ENCODE results near the gene ARIH1.
A peak's percentile ranks its signal among the peaks of the same experiment; 100 is the strongest.

ARIH1 gene

DNA sequence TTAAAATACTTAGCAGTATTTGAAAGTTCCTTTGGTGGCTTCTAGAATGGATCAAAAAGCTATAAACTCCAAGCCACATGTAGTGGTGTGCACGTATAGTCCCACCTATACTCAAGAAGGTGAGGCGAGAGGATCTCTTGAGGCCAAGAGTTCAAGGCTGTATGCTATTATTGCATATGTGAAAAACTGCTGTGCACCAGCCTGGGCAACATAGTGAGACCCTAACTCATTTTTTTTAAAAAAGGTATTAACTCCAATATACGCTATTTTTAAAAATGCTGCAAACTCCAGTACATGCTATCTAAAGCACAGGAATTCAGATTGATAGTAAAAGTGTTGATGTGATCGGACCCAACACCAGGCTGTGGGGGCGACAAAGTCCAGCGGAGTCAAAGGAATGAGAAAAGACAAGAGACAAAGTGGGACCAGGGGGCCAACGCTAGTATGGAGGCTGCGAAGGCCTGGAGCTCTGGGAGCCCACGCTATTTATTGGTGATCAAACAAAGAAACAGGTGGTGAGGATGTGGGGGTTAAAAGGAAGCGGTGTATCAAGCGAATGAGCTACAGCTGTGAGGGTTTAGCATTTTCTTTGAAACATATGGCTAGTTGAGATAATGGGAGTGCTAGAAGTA, 66.6 kb downstream of the ARIH1 start:
- no peak for DNase-seq (ENCODE audit: low spot score)

DNA sequence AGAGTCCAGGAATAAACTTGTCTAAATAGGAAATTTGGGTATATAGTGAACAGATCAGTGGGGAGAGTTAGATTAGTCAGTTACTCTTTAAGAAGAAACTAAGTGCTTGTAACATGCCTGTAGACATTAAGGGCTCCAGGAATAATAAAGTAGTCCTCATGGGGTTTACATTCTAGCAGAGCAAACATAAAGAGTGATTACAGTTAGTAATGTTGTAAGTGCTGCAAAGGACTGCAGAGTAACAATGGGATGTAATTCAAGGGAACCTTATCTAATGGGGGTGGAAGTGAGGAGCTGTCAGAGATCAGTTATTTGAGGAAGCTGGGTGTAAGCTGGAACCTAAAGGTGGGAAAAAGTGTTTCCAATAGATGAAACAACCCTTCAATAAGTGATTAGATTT, 67.5 kb downstream of the ARIH1 start:
- no peak for DNase-seq (ENCODE audit: low spot score)

DNA sequence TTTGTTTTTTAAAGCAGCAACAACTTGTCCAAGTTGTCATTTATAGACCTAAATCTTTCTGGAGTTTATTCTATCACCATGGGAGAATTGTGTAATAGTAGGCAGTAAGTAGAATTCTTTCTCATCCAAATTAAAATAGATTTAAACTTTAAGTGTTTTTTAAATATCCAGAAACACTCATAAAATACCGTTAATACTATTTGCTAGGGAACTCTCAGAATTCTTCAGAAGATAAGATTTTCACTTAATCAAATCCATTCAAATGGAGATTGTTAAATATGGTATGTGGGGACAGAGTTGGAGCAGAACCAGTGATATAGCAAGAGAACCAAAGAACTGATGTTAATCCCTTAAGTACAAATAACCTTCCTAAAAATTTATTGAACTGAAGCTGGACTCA, 71.0 kb downstream of the ARIH1 start:
- DNase-seq (ENCODE audit: low spot score): no peak

DNA sequence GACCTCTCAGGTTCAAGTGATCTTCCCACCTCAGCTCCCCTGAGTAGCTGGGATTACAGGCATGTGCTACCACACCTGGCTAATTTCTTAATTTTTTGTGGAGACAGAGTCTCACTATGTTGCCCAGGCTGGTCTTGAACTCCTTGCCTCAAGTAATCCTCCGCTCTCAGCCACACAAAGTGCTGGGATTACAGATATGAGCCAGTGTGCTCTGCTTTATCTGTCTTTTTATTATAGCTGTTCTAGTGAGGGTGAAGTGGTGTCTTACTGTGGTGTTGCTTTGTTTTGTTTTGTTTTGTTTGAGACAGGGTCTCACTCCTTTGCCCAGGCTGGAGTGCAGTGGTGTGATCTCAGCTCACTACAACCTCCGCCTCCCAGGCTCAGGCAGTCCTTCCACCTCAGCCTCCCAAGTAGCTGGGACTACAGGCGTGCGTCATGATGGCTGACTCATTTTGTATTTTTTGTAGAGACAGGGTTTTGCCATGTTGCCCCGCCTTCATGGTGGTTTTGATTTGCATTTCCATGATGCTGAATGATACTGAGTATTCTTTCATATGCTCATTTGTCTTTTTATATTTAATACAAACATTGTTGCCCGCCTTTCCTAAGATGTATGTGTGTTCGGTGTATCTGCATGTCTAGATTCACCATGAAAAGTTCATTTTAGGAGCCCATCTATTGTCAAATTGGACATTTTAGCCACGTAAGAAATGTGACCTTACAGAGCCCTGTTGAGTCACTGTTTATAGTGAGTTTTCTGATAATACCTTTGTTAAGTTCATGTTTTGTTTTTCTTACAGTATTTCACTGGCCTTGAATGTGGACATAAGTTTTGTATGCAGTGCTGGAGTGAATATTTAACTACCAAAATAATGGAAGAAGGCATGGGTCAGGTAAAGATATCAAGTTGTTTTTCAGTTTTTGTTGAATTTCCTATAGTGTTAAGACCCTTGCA, 80.6 kb downstream of the ARIH1 start:
- DNase-seq (ENCODE audit: low spot score): no peak

DNA sequence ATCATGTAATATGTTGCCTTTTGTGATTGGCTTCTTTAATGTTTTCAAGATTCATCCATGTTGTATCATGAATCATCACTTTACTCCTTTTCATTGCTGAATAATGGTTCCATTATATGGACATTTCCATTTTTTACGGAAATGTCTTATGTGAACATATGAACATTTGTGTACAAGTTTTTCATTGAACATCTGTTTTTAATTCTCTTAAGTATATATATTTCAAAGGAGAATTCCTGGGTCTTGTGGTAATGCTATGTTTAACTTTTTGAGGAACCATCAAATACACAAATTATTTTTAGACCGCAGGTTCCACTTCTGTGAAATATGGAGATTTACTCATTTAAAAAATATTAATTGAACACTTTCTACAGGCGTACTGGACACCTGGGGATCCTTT, 85.7 kb downstream of the ARIH1 start:
- DNase-seq (ENCODE audit: low spot score): no peak

DNA sequence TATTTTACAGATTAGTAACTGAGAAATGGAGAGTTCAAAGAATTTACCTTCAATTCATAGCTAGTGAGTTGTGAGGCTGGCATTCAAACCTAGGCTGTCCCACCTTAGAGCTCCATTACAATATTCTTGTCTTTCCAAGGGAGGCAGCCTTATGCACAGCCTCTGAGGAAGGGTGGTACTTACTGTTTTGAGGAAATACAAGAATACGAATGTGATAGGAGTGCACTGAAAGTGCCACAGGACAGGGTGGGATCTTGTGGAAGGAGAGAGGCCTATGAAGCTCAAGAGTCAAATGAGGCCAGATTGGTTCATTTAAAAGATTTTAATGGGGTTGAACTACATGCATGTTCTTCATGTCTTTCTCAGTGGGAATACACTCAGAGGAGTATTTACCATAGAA, 86.3 kb downstream of the ARIH1 start:
- no peak for DNase-seq (ENCODE audit: low spot score)

DNA sequence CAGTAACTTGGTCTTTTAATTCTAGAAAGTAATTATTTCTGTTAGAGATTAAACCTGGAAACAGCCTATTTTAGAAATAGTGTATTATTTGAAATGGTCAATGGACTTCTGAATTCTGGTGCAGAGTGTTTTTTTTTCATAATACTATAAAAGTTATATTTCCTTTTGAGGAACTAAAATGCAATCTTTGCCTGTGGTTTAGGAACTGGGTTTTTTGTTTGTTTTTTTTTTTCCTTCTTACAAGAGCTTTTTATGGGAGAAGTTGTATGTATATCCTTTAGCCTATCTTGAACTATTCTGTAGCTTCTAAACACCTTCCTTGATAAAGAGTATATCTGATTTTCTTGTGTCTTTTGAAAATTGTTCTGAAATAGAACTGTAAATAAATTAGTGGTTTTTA, 88.3 kb downstream of the ARIH1 start:
- no peak for DNase-seq (ENCODE audit: low spot score)

DNA sequence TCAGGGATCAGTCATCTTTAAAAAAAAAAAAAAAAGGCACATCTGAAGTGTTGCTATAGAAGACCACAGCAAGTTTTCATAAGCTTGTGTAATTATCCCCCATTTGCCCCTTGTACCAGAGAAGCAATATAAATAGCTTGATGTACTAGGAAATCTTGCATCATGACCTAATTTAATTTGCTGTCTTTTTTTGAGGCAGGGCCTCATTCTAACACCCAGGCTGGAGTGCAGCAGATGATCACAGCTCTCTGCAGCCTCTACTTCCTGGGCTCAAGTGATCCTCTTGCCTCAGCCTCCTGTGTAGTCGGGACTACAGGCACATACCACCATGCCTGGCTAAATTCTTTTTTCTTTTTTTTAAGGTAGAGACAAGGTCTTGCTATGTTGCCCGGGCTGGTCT, 88.7 kb downstream of the ARIH1 start:
- no peak for DNase-seq (ENCODE audit: low spot score)

DNA sequence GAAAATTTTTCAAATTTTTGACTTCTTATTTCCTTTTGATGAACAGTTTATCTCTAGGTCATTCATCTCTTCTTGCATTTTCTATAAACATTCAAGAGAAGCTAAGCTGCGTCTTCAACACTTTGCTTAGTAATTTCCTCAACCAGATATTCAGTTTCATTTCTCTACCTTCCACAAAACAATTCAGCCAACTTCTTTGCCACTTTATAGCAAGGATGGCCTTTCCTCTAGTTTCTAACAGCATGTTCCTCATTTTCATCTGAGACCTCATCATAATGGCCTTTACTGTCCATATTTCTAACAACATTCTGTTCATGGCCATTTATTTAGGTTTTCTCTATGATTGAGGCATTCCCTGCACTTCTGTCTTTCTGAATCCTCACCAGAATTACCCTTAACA, 90.0 kb downstream of the ARIH1 start:
- DNase-seq (ENCODE audit: low spot score): no peak

DNA sequence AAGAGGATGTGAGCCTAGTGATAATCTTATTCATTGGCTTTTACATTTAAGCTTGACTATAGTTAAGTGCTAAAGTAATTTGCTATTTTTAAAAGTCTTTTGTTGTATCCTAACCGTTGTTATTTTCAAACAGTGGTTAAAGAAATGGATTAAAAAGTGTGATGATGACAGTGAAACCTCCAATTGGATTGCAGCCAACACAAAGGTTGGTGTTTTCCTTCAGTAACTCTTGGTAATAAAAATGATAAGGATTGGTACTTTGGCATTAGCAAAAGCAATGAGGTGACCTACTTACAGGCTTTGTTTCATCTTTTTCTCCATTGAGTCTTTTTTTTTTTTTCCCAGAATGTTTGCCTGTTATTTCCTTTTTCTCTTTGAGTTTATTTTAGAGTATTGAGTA, 92.8 kb downstream of the ARIH1 start:
- no peak for DNase-seq (ENCODE audit: low spot score)

DNA sequence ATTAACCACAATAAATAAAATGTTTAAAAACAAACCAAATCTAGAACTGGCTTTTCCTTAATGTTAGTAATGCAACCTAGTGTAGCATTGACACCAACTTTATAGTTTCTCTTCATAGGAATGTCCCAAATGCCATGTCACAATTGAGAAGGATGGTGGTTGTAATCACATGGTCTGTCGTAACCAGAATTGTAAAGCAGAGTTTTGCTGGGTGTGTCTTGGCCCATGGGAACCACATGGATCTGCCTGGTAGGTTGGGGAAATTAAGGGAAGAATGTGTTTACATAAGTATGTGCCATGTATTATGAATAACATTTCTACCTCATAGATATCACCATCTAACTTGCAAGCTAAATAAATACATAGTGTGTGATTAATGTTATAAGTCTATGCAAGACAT, 95.9 kb downstream of the ARIH1 start:
- DNase-seq (ENCODE audit: low spot score): no peak

DNA sequence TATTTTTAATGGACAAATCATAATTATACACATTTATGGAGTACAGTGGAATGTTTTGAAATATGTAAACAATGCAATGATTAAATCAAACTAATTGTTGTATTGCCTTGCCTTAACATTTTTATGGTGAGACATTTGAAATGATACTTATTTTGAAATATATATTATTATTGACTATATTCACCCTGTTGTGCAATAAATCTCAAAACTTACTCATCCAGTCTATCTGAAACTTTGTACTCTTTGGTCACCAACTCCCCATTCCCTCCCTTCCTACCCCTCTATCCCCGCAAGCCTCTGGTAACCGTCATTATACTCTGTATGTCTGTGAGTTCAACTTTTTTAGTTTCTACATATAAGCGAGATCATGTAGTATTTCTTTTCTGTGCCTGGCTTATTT, 105.7 kb downstream of the ARIH1 start:
- no peak for DNase-seq (ENCODE audit: low spot score)

DNA sequence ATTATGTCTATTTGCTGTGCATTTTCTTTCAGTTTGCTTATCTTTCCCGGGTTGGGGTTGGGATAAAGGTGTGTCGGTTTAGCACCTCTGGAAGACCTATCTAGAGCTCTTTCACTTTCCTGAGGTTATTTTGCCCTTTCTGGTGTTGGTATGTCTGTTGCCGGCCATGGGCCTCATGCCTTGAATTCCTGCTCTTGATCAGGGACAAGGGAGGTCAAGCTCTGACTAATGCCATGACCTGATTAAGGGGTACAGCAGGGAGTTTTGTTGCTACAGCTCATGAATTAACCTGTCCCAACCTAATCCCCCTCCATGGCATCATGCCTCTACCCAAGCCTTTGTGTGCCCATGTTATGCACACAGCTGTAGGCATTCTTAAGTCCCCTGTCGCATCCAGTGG, 109.9 kb downstream of the ARIH1 start:
- DNase-seq (ENCODE audit: low spot score): no peak

DNA sequence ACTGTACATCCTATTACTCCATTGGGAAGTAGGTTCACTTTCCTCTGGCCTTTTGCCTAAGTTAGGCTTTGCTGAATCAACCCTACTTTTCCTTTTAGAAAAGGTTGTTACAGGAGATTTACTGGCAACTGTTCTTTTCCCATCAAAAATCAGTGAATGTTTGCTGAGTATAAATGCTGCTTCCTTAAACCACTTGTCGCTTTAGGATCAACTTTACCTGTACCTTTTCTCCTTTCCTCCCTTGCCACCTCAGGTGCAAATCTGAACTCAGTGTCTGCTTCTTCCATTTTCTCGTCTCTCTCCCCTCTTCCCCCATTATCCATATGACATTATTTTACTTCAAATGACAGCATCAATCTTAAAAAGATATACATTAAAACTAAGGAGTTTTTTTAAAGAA, 110.9 kb downstream of the ARIH1 start:
- no peak for DNase-seq (ENCODE audit: low spot score)

DNA sequence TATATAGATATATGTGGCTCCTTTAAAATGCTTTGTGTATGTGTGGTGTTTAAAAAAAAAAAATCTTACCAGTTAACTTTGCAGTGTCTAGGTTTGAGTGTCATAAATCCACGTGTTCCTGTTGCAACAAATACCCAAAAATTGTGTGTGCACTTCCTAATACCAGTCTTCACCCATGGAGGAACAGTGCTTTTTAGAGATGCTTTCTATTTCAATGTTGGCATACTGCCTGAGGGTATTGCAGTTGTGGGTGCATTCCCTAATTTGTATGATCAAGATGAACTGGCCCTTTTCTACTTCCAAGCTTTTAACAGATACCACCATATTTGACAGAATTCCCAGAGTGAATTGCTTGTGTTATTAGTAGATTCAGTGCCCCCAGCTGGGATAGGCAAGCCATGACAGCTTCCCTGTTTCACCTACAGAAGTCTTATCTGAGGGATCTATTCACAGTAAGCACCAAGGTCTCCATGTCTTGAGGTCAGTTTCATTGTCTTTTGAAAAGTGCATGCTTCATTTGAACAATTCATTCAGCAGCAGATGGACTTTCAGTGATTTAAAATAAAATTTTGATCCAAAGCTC, 111.4 kb downstream of the ARIH1 start:
- DNase-seq (ENCODE audit: low spot score): no peak

DNA sequence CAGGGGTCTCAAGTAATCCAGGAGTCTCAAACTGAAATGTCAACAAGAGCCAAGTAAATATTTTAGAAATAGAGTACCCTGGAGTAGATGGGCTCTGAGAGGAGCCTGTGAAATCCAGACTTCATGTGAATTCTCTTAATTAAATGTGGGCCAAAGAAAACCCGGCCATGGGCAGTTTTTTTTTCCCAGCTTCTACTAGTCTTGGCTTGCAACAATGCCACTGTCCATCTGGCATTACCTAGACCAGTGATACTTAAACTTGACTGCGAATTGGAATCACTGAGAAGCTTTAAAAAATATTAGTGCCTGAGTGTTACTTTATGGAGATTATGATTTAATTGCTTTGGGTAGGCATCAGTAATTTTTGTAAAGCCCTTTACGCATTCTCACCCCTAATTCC, 114.0 kb downstream of the ARIH1 start:
- DNase-seq (ENCODE audit: low spot score): no peak

DNA sequence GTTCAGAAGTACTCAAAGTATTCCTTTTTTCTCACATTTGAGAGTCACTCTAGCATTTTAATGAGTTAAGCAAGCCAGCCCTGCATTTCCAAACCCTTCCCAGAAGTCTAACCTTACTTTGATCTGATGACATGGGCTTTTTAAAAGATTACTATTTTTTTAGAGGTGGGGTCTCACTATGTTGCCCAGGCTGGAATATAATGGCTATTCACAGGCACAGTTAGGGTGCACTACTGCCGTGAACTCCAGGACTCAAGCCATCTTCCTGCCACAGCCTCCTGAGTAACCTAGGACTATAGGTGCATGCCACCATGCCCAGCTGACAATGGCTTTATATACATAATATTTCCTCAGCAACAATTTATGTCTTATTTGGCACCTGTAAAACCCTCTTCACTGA, 116.3 kb downstream of the ARIH1 start:
- no peak for DNase-seq (ENCODE audit: low spot score)

DNA sequence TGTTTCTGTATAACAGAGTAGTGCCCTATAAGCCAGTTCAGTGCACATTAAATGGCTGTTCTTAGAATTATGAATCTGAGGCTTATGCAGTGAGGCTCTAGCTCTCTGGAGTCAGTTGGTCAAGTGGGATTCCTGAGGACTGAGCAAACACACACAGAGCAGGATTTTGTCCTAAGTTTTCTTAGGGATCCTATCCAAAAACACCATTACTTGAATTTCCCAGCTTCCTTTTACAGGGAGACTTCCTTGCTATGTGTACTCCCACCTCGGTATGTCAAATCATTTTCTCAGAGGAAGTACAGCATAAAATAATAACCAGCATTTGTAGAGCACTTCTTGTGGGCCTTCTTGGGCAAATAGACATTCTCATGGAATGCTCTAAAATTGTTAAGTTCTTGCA, 117.2 kb downstream of the ARIH1 start:
- DNase-seq (ENCODE audit: low spot score): peak; percentile 35

DNA sequence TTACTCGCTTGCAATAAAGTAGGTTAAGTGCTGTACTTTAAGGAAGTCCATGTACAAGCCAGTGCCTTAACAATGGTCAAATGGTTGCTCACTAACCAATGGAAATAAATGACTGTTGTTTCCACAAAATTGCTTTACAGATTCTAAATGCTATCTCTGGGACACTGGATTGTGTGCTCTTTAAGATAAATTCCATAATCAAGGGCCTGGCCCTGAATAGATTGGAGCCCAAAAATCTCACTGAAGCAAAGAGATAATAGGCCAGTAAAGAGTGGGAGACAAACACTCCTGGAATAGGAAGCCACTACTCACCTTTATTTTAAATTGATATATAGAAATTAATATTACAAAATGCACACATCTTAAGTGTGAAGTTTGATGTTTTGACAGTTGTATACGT, 118.0 kb downstream of the ARIH1 start:
- DNase-seq (ENCODE audit: low spot score): no peak

DNA sequence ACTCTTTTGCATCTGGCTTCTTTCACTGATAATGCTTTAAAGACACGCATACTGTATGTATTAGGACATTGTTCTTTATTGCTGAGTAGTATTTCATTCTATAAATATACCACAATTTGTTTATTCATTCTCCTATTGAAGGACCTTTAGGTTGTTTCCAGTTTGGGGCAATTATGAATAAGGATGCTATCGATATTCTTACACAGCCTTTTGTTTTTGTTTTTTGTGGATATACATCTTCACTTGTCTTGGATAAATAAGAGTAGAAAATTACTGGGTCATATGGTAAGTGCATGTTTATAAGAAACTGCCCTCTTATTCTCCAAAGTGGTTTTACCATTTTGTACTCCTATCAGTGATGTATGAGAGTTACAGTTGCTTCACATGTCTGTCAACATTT, 118.5 kb downstream of the ARIH1 start:
- no peak for DNase-seq (ENCODE audit: low spot score)

DNA sequence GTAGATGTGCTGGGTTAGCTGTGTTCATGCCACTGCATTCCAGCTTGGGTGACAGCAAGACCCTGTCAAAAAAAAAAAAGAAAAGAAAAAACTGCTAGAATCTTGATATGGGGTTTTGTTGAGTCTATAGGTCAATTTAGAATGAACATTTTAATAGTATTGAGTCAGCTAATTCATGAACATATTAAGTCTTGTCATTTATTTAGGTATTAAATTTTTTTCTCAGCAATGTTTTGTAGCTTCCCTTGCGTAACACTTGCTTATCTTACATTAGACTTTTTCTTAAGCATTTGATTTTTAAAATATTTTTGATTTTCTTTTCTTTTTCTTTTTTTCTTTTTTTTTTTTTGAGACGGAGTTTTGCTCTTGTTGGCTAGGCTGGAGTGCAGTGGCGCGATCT, 119.7 kb downstream of the ARIH1 start:
- no peak for DNase-seq (ENCODE audit: low spot score)

DNA sequence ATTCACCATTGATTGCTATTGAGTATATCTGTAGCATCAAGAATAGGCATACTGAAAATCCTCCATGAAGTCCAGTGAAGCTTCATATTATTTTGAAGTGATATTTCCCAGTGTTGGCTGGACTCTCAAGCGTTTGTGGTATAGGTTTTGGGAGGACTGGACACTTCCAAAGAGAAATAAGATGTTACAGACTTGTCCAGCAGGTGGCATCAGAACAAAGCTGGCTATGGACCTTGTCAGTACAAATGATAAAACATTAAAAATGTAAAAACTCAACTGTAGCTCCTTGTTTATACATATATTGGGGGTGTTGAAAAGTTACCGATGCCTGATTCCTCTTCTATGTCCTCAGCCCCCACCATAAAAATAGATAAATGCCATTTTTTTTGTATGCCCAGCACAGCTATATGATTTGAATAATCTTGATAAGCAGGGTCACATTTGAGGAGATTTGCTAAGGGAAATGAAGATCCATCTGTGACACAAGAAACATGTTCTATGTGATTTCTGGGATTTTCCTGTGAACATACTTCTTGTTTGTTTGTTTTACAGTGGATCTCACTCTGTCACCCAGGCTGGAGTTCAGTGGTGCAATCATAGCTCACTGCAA, 125.8 kb downstream of the ARIH1 start:
- DNase-seq (ENCODE audit: low spot score): peak; percentile 73

DNA sequence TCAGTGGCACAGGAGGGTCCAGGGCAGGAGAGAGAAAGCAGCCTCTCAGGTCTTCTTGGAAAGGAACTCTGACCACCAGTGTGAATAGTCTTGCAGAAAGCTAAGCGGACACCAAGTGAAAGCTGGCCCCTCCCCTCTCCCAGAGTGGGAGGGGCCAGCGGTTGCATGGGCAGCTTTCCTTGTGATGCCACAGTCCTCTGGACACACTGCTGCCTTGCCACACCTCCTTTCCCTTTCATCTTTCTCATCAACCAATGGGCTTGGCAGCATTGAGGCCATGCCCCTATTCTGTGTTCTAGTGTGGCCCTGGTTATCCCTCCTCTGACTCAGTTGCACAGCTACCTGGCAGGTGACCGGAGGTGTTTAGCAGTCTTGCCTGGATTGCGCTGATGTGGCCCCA, 130.7 kb downstream of the ARIH1 start:
- no peak for DNase-seq (ENCODE audit: low spot score)

Measured in GM03348 (cell line).